ENCODE measurements around the gene NOG. TPM values are rescaled to one million over a fixed set of nuclear protein-coding genes. Genes with fewer than 3 reads are reported as not detected.

Gene NOG
- total RNA-seq, result 9.1 and 10.7 TPM in 2 replicates
- polyA plus RNA-seq, result 9.5 and 11.0 TPM in 2 replicates

DNA sequence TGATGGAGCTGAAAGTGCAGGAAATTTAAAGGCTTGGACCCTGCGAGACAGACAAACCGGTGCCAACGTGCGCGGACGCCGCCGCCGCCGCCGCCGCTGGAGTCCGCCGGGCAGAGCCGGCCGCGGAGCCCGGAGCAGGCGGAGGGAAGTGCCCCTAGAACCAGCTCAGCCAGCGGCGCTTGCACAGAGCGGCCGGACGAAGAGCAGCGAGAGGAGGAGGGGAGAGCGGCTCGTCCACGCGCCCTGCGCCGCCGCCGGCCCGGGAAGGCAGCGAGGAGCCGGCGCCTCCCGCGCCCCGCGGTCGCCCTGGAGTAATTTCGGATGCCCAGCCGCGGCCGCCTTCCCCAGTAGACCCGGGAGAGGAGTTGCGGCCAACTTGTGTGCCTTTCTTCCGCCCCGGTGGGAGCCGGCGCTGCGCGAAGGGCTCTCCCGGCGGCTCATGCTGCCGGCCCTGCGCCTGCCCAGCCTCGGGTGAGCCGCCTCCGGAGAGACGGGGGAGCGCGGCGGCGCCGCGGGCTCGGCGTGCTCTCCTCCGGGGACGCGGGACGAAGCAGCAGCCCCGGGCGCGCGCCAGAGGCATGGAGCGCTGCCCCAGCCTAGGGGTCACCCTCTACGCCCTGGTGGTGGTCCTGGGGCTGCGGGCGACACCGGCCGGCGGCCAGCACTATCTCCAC, at the start of gene NOG:
Gene NOG (plus strand): TSS at position 54 of the 674 bp plus-strand sequence. CDS start 525 bp downstream, at position 579.
- TF ChIP-seq EZH2 (IDR thresholded peaks at IDR 0.05; ENCODE audit: borderline replicate concordance) (peak; percentile 21), EZH2phosphoT487 (IDR thresholded peaks at IDR 0.05; ENCODE audit: low read depth, severe bottlenecking, unreplicated experiment) (no peak)
- TF ChIP-seq, protein P1, sequence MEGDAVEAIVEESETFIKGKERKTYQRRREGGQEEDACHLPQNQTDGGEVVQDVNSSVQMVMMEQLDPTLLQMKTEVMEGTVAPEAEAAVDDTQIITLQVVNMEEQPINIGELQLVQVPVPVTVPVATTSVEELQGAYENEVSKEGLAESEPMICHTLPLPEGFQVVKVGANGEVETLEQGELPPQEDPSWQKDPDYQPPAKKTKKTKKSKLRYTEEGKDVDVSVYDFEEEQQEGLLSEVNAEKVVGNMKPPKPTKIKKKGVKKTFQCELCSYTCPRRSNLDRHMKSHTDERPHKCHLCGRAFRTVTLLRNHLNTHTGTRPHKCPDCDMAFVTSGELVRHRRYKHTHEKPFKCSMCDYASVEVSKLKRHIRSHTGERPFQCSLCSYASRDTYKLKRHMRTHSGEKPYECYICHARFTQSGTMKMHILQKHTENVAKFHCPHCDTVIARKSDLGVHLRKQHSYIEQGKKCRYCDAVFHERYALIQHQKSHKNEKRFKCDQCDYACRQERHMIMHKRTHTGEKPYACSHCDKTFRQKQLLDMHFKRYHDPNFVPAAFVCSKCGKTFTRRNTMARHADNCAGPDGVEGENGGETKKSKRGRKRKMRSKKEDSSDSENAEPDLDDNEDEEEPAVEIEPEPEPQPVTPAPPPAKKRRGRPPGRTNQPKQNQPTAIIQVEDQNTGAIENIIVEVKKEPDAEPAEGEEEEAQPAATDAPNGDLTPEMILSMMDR (IDR thresholded peaks at IDR 0.05; ENCODE audit: poor library complexity), result no peak
- Histone ChIP-seq H3K4me1 (ENCODE audit: insufficient read depth) (peaks cover 17% of the 10 kb centered on the region), H3K27ac (peak within 1 kb of the TSS; percentile 85), H3K9me2 (replicated peaks; ENCODE audit: insufficient read depth) (no peaks in the 10 kb centered on the region), H3K79me2 (no peaks in the 10 kb centered on the region), H3K9me3 (ENCODE audit: low read depth) (no peaks in the 10 kb centered on the region), H4K20me1 (ENCODE audit: insufficient read depth, poor library complexity, severe bottlenecking) (no peaks in the 10 kb centered on the region), H3K27me3 (peaks cover 76% of the 10 kb centered on the region), H3K4me2 (peak within 1 kb of the TSS; percentile 99), H2AFZ (peak within 1 kb of the TSS; percentile 75), H3K36me3 (replicated peaks; ENCODE audit: insufficient read depth, low read depth) (no peaks in the 10 kb centered on the region), H3K4me3 (peak within 1 kb of the TSS; percentile 52)
- DNase-seq (ENCODE audit: low spot score), result peak; percentile 82
- WGBS (ENCODE audit: low lambda C conversion rate, missing lambda C conversion rate), result 1% methylated on average over 57 of the region's 85 CpGs

- Histone ChIP-seq H3K27ac (no peak overlapping the region), H3K4me1 (ENCODE audit: insufficient read depth) (no peaks in the 10 kb centered on the region), H3K36me3 (replicated peaks; ENCODE audit: insufficient read depth, low read depth) (no peaks in the 10 kb centered on the region), H3K9me2 (replicated peaks; ENCODE audit: insufficient read depth) (no peaks in the 10 kb centered on the region), H3K79me2 (no peaks in the 10 kb centered on the region), H4K20me1 (ENCODE audit: insufficient read depth, poor library complexity, severe bottlenecking) (no peaks in the 10 kb centered on the region), H3K9me3 (ENCODE audit: low read depth) (no peaks in the 10 kb centered on the region), H3K4me3 (no peak overlapping the region), H3K27me3 (no peaks in the 10 kb centered on the region), H3K4me2 (no peak overlapping the region), H2AFZ (no peak overlapping the region)
- WGBS (ENCODE audit: low lambda C conversion rate, missing lambda C conversion rate), result 75% methylated on average over 2 of the region's 2 CpGs
- no peak for DNase-seq (ENCODE audit: low spot score)
- TF ChIP-seq, protein P1 (IDR thresholded peaks at IDR 0.05; ENCODE audit: poor library complexity), result no peak
- TF ChIP-seq EZH2phosphoT487 (IDR thresholded peaks at IDR 0.05; ENCODE audit: low read depth, severe bottlenecking, unreplicated experiment) (no peak), EZH2 (IDR thresholded peaks at IDR 0.05; ENCODE audit: borderline replicate concordance) (no peak)
Measured at GRCh38 chr17:56545106-56545505, 48.4 kb upstream of the NOG start.

DNA sequence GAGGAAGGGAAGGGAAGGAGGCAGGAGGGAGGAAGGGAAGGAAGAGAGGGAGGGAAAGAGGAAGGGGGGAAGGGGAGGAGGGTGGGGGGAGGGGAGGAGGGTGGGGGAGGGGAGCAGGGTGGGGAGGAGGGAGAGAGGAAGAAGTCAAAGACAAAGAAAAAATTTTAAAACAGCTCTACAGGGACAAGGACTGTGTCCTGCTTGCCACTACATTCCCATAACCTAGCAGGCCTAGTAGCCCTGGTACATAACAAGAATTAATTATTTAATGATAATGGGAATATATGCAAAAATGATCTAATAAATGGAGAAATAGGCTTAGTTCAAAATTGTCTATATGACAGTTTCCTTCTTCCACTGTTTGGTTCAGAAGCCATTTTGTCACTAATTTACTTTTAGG, 47.6 kb upstream of the NOG start:
- TF ChIP-seq EZH2phosphoT487 (IDR thresholded peaks at IDR 0.05; ENCODE audit: low read depth, severe bottlenecking, unreplicated experiment) (no peak), EZH2 (IDR thresholded peaks at IDR 0.05; ENCODE audit: borderline replicate concordance) (no peak)
- TF ChIP-seq, protein P1 (IDR thresholded peaks at IDR 0.05; ENCODE audit: poor library complexity), result no peak
- H3K27ac ChIP-seq, result no peak overlapping the region
- no peaks in the 10 kb centered on the region for H3K36me3 ChIP-seq (replicated peaks; ENCODE audit: insufficient read depth, low read depth)
- H3K9me3 ChIP-seq (ENCODE audit: low read depth), result no peaks in the 10 kb centered on the region
- H3K4me1 ChIP-seq (ENCODE audit: insufficient read depth), result no peaks in the 10 kb centered on the region
- no peak overlapping the region for H2AFZ ChIP-seq
- H4K20me1 ChIP-seq (ENCODE audit: insufficient read depth, poor library complexity, severe bottlenecking), result no peaks in the 10 kb centered on the region
- no peak for DNase-seq (ENCODE audit: low spot score)
- no peaks in the 10 kb centered on the region for H3K9me2 ChIP-seq (replicated peaks; ENCODE audit: insufficient read depth)
- H3K4me3 ChIP-seq, result no peak overlapping the region
- no peaks in the 10 kb centered on the region for H3K79me2 ChIP-seq
- no peaks in the 10 kb centered on the region for H3K27me3 ChIP-seq
- no peak overlapping the region for H3K4me2 ChIP-seq
